GM19372 (cell line): Measurements from ENCODE around the gene DTD2.
A peak's percentile ranks its signal among the peaks of the same experiment; 100 is the strongest.
"Not testable (repeated sequence)": the region's sequence is repeated elsewhere in the genome, so short reads cannot be mapped to it uniquely, and the experiment has no call there.

Source experiments
- ATAC-seq: cut with Tn5 transposase; IDR thresholded peaks from one replicate; pipeline ENCODE4 v1.9.1; 2021; ENCODE audit warnings: mild to moderate bottlenecking, low read depth, moderate library complexity; ENCODE audit not compliant: unreplicated experiment

Gene DTD2

DNA sequence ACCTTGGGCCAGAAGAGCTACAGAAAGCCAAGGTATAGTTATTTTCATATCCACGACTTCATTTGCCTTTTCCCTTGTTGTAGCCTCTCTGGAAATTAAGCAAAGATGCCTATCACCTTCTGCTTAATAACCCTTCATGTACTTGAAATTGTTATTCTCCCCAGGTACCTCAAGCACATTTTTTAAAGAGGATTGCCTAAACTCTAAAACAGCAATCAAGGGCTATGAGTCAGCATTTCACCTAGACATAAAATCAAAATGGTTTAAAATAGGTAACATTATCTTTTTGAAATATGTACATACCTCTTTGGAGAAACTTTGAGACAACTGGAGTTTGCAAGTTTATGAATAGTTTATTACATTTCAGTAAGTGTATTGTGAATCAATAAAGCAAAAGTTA is 11.6 kb downstream of the DTD2 start:
- ATAC-seq: no peak

DNA sequence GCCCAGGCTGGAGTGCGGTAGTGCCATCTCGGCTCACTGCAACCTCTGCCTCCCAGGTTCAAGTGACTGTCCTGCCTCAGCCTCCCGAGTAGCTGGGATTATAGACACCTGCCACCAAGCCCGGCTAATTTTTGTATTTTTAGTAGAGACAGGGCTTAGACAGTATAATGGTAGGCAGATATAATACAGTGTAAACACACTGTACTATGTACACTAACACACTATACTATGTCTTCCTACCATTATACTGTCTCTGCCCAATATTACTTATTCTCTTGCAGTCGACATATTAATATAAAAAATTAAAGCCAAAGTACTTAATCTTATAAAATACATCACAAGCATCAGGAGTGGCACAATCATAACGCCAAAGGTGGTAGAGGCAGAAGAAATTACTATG is 15.0 kb downstream of the DTD2 start:
- ATAC-seq: no peak

- ATAC-seq: no peak
Observed at GRCh38 chr14:31441273-31442111, 15.8 kb downstream of the DTD2 start.

DNA sequence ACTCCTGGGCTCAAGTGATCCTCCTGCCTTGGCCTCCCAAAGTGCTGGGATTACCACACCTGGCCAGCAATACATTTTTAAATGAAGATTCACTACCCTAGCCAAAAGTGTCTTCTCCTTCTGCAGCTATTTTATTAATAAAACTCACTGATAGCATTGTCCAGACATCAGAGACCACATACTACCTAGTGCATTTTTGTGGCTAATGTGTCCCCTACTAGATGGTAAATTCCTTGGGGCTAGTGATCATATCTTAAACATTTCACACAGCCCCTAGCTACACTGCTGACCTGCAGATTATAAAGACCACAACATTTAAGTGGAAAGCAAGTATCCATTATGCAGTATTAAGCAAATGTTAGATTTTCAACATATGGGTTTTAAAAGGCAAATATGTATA is 17.0 kb downstream of the DTD2 start:
- ATAC-seq: no peak

DNA sequence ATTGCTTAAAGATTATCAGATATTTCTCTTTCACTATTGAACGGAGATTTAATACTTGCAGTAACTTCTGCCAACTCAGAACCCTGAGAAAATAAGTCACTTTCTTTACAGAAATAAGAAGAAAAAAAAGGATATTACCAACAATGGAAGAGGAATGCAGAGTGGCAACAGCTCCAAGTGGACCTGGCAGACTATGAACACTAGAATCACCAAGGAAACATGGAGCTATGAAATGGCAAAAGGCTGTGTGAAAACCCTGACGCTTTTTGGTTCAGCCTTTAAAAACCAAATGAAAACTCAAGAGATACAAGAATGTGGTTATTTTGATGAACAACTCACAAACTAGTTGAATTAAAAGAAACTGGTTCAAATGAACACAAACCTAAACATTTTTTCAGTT is 17.7 kb downstream of the DTD2 start:
- no peak for ATAC-seq

DNA sequence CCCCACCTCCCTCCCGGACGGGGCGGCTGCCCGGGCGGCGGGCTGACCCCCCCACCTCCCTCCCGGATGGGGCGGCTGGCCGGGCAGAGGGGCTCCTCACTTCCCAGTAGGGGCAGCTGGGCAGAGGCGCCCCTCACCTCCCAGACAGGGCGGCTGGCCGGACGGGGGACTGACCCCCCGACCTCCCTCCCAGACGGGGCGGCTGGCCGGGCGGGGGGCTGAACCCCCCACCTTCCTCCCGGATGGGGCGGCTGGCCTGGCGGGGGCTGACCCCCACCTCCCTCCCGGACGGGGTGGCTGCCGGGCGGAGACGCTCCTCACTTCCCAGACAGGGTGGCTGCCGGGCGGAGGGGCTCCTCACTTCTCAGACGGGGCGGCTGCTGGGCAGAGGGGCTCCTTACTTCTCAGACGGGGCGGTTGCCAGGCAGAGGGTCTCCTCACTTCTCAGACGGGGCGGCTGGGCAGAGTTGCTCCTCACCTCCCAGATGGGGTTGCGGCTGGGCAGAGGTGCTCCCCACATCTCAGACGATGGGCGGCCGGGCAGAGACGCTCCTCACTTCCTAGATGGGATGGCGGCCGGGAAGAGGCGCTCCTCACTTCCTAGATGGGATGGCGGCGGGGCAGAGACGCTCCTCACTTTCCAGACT is 20.1 kb downstream of the DTD2 start:
- not testable (repeated sequence) for ATAC-seq

- no peak for ATAC-seq
Observed at GRCh38 chr14:31435276-31435675, 22.0 kb downstream of the DTD2 start.

GRCh38 chr14:31430634-31431264 is 26.6 kb downstream of the DTD2 start:
- ATAC-seq: no peak

DNA sequence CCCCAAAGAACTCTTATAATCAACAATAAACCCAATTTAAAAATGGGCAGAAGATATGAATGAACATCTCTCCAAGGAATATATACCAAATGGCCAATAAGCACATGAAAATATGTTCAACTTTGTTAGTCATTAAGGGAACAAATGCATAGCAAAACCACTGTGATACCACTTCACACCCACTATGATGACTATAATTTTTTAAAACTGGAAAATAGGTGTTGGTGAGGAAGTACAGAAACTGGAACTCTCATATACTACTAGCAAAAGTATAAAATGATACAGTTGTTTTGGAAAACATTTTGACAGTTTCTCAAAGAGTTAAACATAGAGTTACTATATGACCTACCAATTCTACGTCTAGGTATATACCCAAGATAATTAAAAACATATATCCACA is 27.5 kb downstream of the DTD2 start:
- no peak for ATAC-seq

GRCh38 chr14:31428011-31428410 is 29.3 kb downstream of the DTD2 start:
- ATAC-seq: no peak

DNA sequence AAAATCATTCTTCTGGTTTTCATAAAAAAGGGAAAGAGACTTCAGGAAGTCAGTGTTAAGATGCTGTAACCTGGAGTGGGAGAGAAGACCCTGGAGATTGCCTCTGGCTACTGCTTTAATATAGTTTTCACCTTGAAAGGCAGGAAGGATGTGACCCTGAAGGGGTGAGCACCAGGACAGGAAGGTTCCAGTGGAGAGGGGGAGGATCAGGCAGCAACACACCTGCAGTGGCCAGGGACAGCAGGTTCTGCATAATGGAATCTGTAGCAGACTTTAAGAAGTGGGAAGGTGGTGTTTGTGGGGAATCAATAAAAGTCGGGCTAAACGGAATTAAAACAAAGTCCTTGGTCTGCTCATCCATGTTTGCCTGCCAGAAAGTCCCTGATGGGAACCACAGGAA is 30.6 kb downstream of the DTD2 start:
- ATAC-seq: no peak

DNA sequence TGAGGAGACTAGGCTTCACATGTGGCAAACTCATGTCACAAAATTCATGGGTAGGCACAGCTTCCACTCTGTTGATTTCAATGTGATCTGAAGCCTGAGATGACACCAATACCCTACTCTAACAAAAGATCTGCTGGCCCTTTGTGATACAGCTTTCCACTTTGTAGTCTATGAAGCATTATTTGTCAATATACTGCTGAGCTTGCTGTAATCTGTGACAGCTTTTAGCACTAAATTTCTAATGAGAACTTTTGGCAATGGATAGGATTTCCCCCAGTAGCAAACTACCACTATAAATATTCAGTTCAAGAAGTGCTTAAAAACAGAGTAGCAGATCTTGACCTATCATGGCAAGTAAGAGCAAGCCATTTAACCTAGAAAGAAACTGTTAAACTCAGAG is 31.4 kb downstream of the DTD2 start:
- no peak for ATAC-seq

GRCh38 chr14:31421200-31421599 is 36.1 kb downstream of the DTD2 start:
- ATAC-seq: no peak

GRCh38 chr14:31420319-31421111 is 36.8 kb downstream of the DTD2 start, which contains the start of gene HEATR5A:
TSS of gene HEATR5A (minus strand) at chr14:31420550. CDS start at chr14:31402975, 17,575 bp downstream.
- ATAC-seq: peak; percentile 97

DNA sequence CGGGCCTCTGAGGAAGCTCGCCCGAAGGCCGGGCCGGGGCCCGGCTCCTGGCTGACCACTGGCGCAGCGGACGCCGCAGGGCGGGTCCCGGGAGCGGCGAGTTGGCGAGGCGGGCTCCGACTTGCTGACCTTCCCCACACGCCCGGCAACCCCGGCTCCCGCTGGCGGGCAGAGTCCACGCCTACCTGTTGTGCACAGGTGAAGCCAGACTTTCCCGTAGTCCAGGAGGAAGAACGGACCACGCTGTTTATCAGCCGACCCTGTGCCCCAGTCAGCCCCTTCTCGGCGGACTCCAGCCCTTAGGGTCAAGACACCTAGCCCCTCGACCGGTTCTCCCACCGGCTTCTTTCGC is 37.4 kb downstream of the DTD2 start:
- ATAC-seq: peak; percentile 20

DNA sequence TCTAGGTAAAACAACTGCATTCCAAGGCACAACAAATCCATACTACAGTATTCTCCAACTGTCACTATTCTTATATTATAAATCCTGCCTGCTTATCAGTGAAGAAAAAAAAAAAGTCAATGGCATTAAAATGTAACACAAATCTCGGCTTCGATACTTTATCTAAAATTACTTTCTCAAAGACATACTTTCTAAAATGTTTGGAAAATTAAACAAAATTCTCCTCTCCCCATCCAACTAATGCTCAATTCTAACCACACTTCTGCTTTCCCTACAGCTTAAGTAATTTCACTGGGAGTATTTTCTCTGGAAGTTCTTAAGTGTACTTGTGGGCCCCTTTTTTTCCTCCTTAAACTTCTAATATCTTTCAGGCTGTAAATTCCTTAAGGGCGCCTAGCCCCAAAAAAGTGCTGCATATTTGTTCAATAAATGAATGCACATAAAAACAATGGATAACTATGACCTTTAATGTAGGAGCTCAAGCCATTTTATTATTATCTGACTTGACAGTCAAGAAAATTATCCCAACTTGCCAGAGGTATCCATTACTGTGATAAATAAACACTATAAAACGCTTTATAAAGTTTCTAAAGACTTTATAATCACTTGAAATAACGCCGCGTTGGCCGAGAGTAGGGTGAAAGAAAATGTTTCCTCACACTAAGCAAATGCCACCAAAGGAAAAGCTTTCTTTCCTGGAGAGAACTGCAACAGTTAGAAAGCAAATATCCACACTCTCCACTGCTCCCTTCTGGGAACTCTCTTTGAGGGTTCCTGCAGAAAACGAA is 37.9 kb downstream of the DTD2 start:
- ATAC-seq: no peak

GRCh38 chr14:31418440-31418839 is 38.9 kb downstream of the DTD2 start:
- ATAC-seq: no peak

DNA sequence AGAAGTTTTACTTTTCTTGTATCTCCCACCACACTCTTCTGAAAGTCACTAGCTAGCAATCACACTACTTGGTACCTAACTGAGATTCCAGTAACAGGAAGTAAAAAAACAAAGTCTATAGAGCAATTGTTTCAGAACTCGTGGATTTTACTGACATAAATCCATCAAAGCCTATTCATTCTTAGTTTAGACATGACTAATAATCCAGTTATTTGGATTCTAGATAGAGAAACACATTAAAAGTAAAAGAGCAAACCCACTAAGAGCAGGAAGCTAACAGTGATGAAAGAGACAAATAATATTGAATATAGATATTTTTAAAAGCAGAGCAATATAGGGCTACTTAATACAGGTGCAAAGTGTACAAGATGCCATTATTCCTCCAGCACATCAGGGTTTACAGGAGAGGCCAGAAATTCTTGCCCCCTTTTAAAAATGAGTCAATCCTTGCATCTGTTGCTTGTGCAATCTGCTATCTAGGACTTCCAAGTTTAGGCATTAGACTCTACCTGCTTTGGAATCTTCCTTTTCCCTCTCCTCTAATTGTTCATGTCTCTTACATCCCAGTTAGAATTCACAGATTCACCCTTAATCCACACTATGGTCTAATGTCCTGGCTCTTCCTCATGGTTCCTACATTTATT is 43.0 kb downstream of the DTD2 start:
- ATAC-seq: no peak

GRCh38 chr14:31411218-31411727 is 46.0 kb downstream of the DTD2 start:
- ATAC-seq: no peak
